ENCODE results near the gene NPTXR.

DNA sequence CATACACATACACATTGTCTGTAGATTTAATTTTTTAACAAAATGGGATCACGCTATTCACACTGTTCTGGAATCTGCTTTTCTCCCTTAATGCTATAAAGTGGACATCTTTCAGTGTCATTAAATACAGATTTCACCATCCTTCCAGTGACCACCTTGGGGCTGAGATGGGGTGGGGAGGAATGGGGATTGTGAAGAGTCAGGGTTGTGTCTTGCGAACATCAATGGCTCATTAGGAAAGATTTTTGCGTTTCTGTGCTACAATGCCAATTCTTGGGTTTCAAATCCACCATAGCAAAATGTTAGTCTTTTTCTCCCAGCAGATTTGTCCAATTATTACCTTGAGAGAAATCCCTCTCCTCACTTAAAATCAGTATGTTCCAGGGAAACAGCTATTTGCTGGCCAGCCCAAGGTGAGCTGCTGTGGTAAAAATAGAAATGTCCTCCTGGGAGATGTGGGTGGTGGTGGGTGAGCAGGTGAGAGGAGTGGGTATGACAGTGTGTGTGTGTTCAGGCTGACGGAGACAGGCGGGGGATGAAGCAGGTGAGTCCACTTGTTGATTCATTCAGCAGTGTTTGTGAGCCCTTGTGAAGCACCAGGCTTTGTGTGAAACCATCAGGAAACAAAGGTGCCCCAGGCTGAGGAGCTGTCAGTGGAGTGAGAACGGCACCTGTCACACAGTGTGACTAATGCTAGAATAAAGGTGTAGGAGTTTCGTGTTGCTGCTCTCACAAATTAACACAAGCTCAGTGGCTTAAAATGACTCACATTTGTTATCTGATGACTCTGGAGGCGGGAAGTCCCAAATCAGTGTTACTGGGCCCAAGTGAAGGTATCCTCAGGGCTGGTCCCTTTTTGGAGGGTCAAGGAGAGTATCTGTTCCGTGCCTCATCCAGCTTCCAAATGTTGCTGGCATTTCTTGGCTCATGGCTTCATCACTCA lies 29.9 kb upstream of the NPTXR start:
- TF ChIP-seq CTCF (IDR thresholded peaks at IDR 0.05 in 2 of 3, conservative IDR thresholded peaks at IDR 0.05 in 1 of 3; ENCODE audit: borderline replicate concordance in 1 of 3, insufficient read depth in 1 of 3, low read depth in 2 of 3, low read length in 2 of 3) (no peak), EZH2 (IDR thresholded peaks at IDR 0.05) (no peak), ZBTB33 (IDR thresholded peaks at IDR 0.05; ENCODE audit: extremely low read depth, insufficient replicate concordance, low read length) (no peak), POLR2AphosphoS5 (IDR thresholded peaks at IDR 0.05; ENCODE audit: low read depth, low read length) (no peak), POLR2A (IDR thresholded peaks at IDR 0.05; ENCODE audit: borderline replicate concordance, extremely low read depth, insufficient read depth, insufficient read length) (no peak)
- TF ChIP-seq, protein P1, sequence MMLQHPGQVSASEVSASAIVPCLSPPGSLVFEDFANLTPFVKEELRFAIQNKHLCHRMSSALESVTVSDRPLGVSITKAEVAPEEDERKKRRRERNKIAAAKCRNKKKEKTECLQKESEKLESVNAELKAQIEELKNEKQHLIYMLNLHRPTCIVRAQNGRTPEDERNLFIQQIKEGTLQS (IDR thresholded peaks at IDR 0.05) = no peak

Measured in HCT116 (cell line).